GM12878 (cell line): ENCODE data around the gene ASAP2. TPM values are rescaled to one million over a fixed set of nuclear protein-coding genes. Genes with fewer than 3 reads are reported as not detected.

Experiments
- ATAC-seq: fragments of 200-7000 bp; cut with Tn5 transposase; 3 replicates; pipeline ENCODE4 v1.9.1; 2020; ENCODE audit warnings: mild to moderate bottlenecking, moderate library complexity
- BruUV-seq: library from RNA; stranded (reverse); fragments of 400-500 nt; replicated peaks from 2 replicates; lab custom pipeline; 2021; lab: Mats Ljungman, UMichigan
- CTCF ChIA-PET: fragments of 300-600 bp; sonication (Branson Sonifier 250); formaldehyde crosslinking; extraction: SDS; loops from one replicate; lab custom pipeline; 2021; ENCODE audit warnings: inconsistent platforms; lab: Yijun Ruan, JAX
- POLR2A ChIA-PET: fragments of 350-600 bp; formaldehyde crosslinking; extraction: SDS; loops from one replicate; lab custom pipeline; 2021; ENCODE audit warnings: inconsistent platforms; lab: Charles Lee
- RAD21 ChIA-PET: fragments of 300-600 bp; sonication (Branson Sonifier 250); formaldehyde crosslinking; loops from one replicate; lab custom pipeline; 2023; ENCODE audit warnings: antibody characterized with exemption; ENCODE audit not compliant: unreplicated experiment; lab: Charles Lee
- SMC1A ChIA-PET: fragments of 300-600 bp; sonication (Branson Sonifier 250); formaldehyde crosslinking; loops from one replicate; lab custom pipeline; 2023; ENCODE audit not compliant: unreplicated experiment, uncharacterized antibody; lab: Charles Lee
- DNase-seq: peaks from one replicate; pipeline ENCODE4 v3.0.0-alpha.2; 2011; ENCODE audit warnings: low read depth, low spot score
- FAIRE-seq: peaks from 3 replicates; lab custom pipeline; 2011; peaks lifted over from hg19 to GRCh38; lab: Jason Lieb, UNC
- H2AFZ ChIP-seq: 2 replicates; pipeline ENCODE4 v1.6.0; 2011; ENCODE audit warnings: low read depth, low read length, control low read depth; ENCODE audit not compliant: control insufficient read depth
- H3K27ac ChIP-seq: 2 replicates; pipeline ENCODE4 v1.5.1; 2011; ENCODE audit warnings: control low read depth; ENCODE audit not compliant: control insufficient read depth, insufficient read depth
- H3K27me3 ChIP-seq, 2 experiments: replicated peaks in 1 of 2; 2 replicates each; pipeline versions ENCODE4 v1.6.0 to v1.6.1; 2011; ENCODE audit warnings: low read length in 1 of 2; ENCODE audit not compliant: control insufficient read depth in 2 of 2, insufficient read depth in 2 of 2
- H3K36me3 ChIP-seq, 2 experiments: 2 replicates each; pipeline ENCODE4 v1.5.1; 2011; ENCODE audit warnings: low read length in 1 of 2; ENCODE audit not compliant: control insufficient read depth in 2 of 2, insufficient read depth in 2 of 2
- H3K4me1 ChIP-seq: 2 replicates; pipeline ENCODE4 v1.6.1; 2011; ENCODE audit warnings: mild to moderate bottlenecking, low read length, moderate library complexity, mixed read lengths; ENCODE audit not compliant: control insufficient read depth, insufficient read depth
- H3K4me2 ChIP-seq: 2 replicates; pipeline ENCODE4 v1.6.0; 2011; ENCODE audit warnings: control low read depth; ENCODE audit not compliant: control insufficient read depth, insufficient read depth
- H3K4me3 ChIP-seq: fragments of 200-600 bp; sonication (generic); 2 replicates; pipeline ENCODE4 v1.5.1; 2016
- H3K79me2 ChIP-seq: 2 replicates; pipeline ENCODE4 v1.6.0; 2011; ENCODE audit warnings: low read length; ENCODE audit not compliant: control insufficient read depth, insufficient read depth
- H3K9ac ChIP-seq: 2 replicates; pipeline ENCODE4 v1.8.0; 2011; ENCODE audit warnings: low read length, control low read depth, mixed read lengths; ENCODE audit not compliant: control insufficient read depth, insufficient read depth
- H3K9me3 ChIP-seq: replicated peaks from 3 replicates; pipeline ENCODE4 v1.5.1; 2011; ENCODE audit warnings: mild to moderate bottlenecking, low read length; ENCODE audit not compliant: control insufficient read depth, insufficient read depth
- H4K20me1 ChIP-seq: 2 replicates; pipeline ENCODE4 v1.6.0; 2011; ENCODE audit not compliant: control insufficient read depth, insufficient read depth
- CEBPB ChIP-seq, 2 experiments: fragments of 150-350 bp in 1 of 2; IDR thresholded peaks; 2 replicates each; pipeline ENCODE4 v1.6.1; 2012 to 2014; ENCODE audit warnings: low read depth in 2 of 2, low read length in 2 of 2, borderline replicate concordance in 1 of 2, inconsistent platforms in 1 of 2
- E4F1 ChIP-seq: fragments of 450-650 bp; IDR thresholded peaks from 2 replicates; pipeline ENCODE4 v1.6.1; 2018; ENCODE audit warnings: borderline replicate concordance, mild to moderate bottlenecking; ENCODE audit not compliant: partially characterized antibody
- IKZF2 ChIP-seq, 2 experiments: fragments of 450-650 bp; IDR thresholded peaks; 2 replicates each; pipeline ENCODE4 v1.6.1; 2017; ENCODE audit warnings: mild to moderate bottlenecking in 2 of 2, moderate library complexity in 2 of 2
- JUNB ChIP-seq: IDR thresholded peaks from 2 replicates; pipeline ENCODE4 v1.6.1; 2016; ENCODE audit warnings: antibody characterized with exemption, mild to moderate bottlenecking
- KAT2A ChIP-seq: conservative IDR thresholded peaks from 2 replicates; pipeline ENCODE4 v1.6.1; 2011; ENCODE audit warnings: low read depth, low read length; ENCODE audit not compliant: control insufficient read depth
- MTA3 ChIP-seq: IDR thresholded peaks from 2 replicates; pipeline ENCODE4 v1.6.1; 2012; ENCODE audit warnings: low read length, inconsistent platforms, borderline replicate concordance
- MYC ChIP-seq: IDR thresholded peaks from 2 replicates; pipeline ENCODE4 v1.6.1; 2011; ENCODE audit warnings: mild to moderate bottlenecking, low read length, moderate library complexity, inconsistent platforms; ENCODE audit not compliant: insufficient read depth, insufficient replicate concordance, insufficient read length, severe bottlenecking
- NFXL1 ChIP-seq: fragments of 450-650 bp; IDR thresholded peaks from 2 replicates; pipeline ENCODE4 v1.6.1; 2017; ENCODE audit warnings: antibody characterized with exemption, mild to moderate bottlenecking, borderline replicate concordance
- PML ChIP-seq: IDR thresholded peaks from 2 replicates; pipeline ENCODE4 v1.6.1; 2012; ENCODE audit warnings: low read length, inconsistent platforms
- POLR2AphosphoS5 ChIP-seq: IDR thresholded peaks from 2 replicates; pipeline ENCODE4 v1.6.1; 2011; ENCODE audit warnings: mild to moderate bottlenecking, low read length, inconsistent platforms
- SREBF1 ChIP-seq: IDR thresholded peaks from 2 replicates; pipeline ENCODE4 v1.6.1; 2012; ENCODE audit warnings: mild to moderate bottlenecking, low read length
- SUPT20H ChIP-seq: IDR thresholded peaks from 2 replicates; pipeline ENCODE4 v1.6.1; 2011; ENCODE audit warnings: low read depth, mild to moderate bottlenecking, low read length, moderate library complexity, borderline replicate concordance; ENCODE audit not compliant: control insufficient read depth
- WGBS: methylation state at CpG from one replicate; pipeline ENCODE4 v1.1.6; 2016; ENCODE audit warnings: low lambda C conversion rate; ENCODE audit not compliant: insufficient replicate concordance, insufficient coverage; ENCODE audit errors: missing lambda C conversion rate; 5-methylcytosine and 5-hydroxymethylcytosine counted together
- in situ Hi-C: fragments of 300-500 bp; cut with MboI; formaldehyde crosslinking; loops from 9 replicates; pipeline ENCODE4 v1.14.3; 2018; ENCODE audit warnings: mixed read lengths
- intact Hi-C: fragments of 100-400 bp; cut with micrococcal nuclease; formaldehyde crosslinking; loops from one replicate; pipeline ENCODE4 v1.14.2; 2022; ENCODE audit not compliant: unreplicated experiment
- polyA plus RNA-seq, 11 experiments: library from polyadenylated mRNA; depleted of rRNA in 4 of 11; unstranded in 6 of 11; stranded (reverse) in 5 of 11; fragments of >200 nt; fragmentation: Nextera tagmentation in 4 of 11; fragmentation: Illumina TruSeq in 1 of 11; extraction: Ambion mirVana in 4 of 11; extraction: Trizol in 1 of 11; gene quantifications; 1 replicate in 1 of 11; 2 replicates in 10 of 11; pipeline versions ENCODE4 v1.2.1 to v1.2.3, GENCODE V29; 2011 to 2016; ENCODE audit warnings: inconsistent platforms in 2 of 11, missing spikeins in 2 of 11, low read depth in 1 of 11
- total RNA-seq, 4 experiments: library from RNA; depleted of rRNA in 3 of 4; stranded (reverse); fragments of >200 nt in 3 of 4; fragmentation: Illumina TruSeq in 1 of 4; extraction: Trizol in 1 of 4; gene quantifications; 2 replicates each; pipeline versions ENCODE4 v1.2.1 to v1.2.3, GENCODE V29; 2013 to 2021

Gene ASAP2
- total and polyA plus RNA-seq, 10 of the 15 experiments (the other 5 are each of a cell fraction or from before 2014, with no cell fraction given): 0.05 to 0.27 (median 0.07) TPM; not detected in 4

- Histone ChIP-seq H3K4me2 (no peak overlapping the region), H3K27ac (no peak overlapping the region), H3K27me3 (peaks cover 2 to 16% of the 10 kb centered on the region in 2 experiments; a peak in 3 of 4 replicates), H4K20me1 (no peaks in the 10 kb centered on the region), H3K4me3 (no peak overlapping the region), H3K9me3 (no peaks in the 10 kb centered on the region), H2AFZ (no peak overlapping the region), H3K9ac (no peak overlapping the region), H3K36me3 (no peaks in the 10 kb centered on the region), H3K4me1 (no peaks in the 10 kb centered on the region), H3K79me2 (no peaks in the 10 kb centered on the region)
- WGBS: 0% methylated on average over 1 of the region's 1 CpG
- DNase-seq (no peak), ATAC-seq (no peak), FAIRE-seq (no peak)
- ChIA-PET POLR2A (no interaction called here), CTCF (interaction anchor here (0.9 to 1.4 kb wide), 2 partner anchors 8 to 11 kb away, joined by 3 to 4 read pairs; no protein-coding TSS in a partner anchor), RAD21 (no interaction called here), SMC1A (no interaction called here)
- intact Hi-C loops: no loop called here
- BruUV-seq: no TSS peak
- in situ Hi-C loops: no loop called here
- no peak for TF ChIP-seq IKZF2 (IDR thresholded peaks at IDR 0.05)
- TF ChIP-seq SREBF1: no peak
- TF ChIP-seq KAT2A: no peak
- no peak for TF ChIP-seq E4F1
- TF ChIP-seq SUPT20H: no peak
- no peak for TF ChIP-seq JUNB
- TF ChIP-seq CEBPB (IDR thresholded peaks at IDR 0.05; ENCODE audit: borderline replicate concordance in 1 of 2, low read depth in 2 of 2, low read length in 2 of 2): no peak
- TF ChIP-seq MTA3: no peak
- no peak for TF ChIP-seq MYC
- no peak for TF ChIP-seq POLR2AphosphoS5
- no peak for TF ChIP-seq PML
- no peak for TF ChIP-seq NFXL1
Observed at GRCh38 chr2:9360110-9360509, 153.5 kb downstream of the ASAP2 start.
